ENCODE data around the gene GFOD2. TPM values are rescaled to one million over a fixed set of nuclear protein-coding genes. Genes with fewer than 3 reads are reported as not detected.

Gene GFOD2
- total and polyA plus RNA-seq, 2 of the 8 experiments (the other 6 are each of a cell fraction or from before 2014, with no cell fraction given) = 21.4 to 33.2 TPM

DNA sequence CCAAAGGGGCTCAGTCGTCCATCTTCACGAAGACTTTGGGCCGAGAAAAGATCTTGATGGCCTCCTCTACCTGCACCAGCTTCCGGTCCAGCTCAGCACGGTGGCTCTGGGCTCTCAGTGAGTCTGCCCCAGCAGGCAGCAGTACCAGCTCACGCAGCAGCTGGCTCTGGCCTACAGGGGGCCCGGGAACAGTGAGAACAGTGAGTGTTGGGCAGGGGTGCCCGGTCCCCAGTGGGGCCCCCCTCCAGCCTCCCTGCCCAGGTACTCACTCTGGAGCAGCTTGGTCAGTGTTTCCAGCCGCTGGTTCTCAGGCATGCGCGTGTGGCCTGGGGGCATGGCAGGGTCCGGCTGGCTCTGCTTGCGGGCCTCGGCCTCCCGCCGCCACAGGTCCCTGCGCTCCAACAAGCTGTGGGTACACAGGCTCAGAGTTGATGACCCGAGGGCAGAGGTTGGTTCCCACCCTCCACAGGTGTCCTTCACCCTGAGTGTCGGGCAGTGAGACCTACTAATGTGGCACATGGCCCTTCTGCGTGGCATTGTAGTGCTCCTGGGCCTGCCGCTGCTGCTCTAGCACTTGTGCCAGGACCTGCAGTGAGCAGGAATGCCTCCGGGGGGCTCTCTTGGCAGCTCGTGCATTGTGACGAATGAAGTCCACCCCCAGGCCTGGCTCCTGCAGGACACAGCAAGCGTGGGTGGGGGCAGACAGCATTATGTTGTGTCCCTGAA lies 55.8 kb downstream of the GFOD2 start:
- peak in 1 of 2 experiments; percentile 88 for DNase-seq (ENCODE audit: low read depth in 1 of 2, low spot score in 2 of 2)
- 74% methylated on average over 25 of the region's 25 CpGs; no CpG with 5 or more reads in 1 of the 2 experiments for whole genome bisulfite sequencing, 2 experiments (ENCODE audit: extremely low coverage in 1 of 2, insufficient coverage in 1 of 2, insufficient read length in 1 of 2, insufficient replicate concordance in 2 of 2, low coverage in 1 of 2, low lambda C conversion rate in 2 of 2, missing lambda C conversion rate in 1 of 2)
- POLR2A ChIA-PET (ENCODE audit: partially characterized antibody) = interaction anchor here (1.4 to 2.0 kb wide), 5 partner anchors 11 to 221 kb away, joined by 3 to 6 read pairs (median 4); partner anchors contain the start of gene NRN1L
- TF ChIP-seq POLR2AphosphoS5 (IDR thresholded peaks at IDR 0.05; ENCODE audit: low read depth, low read length) (no peak), KDM1A (IDR thresholded peaks at IDR 0.05; ENCODE audit: borderline replicate concordance, low read length) (no peak), ZNF274 (IDR thresholded peaks at IDR 0.05; ENCODE audit: borderline replicate concordance, extremely low read depth, low read length) (no peak), SIN3A (conservative IDR thresholded peaks at IDR 0.05 in 1 of 2, IDR thresholded peaks at IDR 0.05 in 1 of 2; ENCODE audit: low read depth in 1 of 2, low read length in 2 of 2) (0 out of 4 replicates have a peak, but pooled peaks of 1 of the 2 experiments have one; percentile 23), CHD2 (IDR thresholded peaks at IDR 0.05; ENCODE audit: low read length) (no peak), KDM4A (IDR thresholded peaks at IDR 0.05; ENCODE audit: low read depth, low read length, severe bottlenecking) (no peak)
- TF ChIP-seq, protein P1, sequence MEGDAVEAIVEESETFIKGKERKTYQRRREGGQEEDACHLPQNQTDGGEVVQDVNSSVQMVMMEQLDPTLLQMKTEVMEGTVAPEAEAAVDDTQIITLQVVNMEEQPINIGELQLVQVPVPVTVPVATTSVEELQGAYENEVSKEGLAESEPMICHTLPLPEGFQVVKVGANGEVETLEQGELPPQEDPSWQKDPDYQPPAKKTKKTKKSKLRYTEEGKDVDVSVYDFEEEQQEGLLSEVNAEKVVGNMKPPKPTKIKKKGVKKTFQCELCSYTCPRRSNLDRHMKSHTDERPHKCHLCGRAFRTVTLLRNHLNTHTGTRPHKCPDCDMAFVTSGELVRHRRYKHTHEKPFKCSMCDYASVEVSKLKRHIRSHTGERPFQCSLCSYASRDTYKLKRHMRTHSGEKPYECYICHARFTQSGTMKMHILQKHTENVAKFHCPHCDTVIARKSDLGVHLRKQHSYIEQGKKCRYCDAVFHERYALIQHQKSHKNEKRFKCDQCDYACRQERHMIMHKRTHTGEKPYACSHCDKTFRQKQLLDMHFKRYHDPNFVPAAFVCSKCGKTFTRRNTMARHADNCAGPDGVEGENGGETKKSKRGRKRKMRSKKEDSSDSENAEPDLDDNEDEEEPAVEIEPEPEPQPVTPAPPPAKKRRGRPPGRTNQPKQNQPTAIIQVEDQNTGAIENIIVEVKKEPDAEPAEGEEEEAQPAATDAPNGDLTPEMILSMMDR (IDR thresholded peaks at IDR 0.05; ENCODE audit: control extremely low read depth in 1 of 3, insufficient read depth in 1 of 3, low read depth in 1 of 3, low read length in 3 of 3) = peak in 2 of 3 experiments; percentile 71 to 74; a peak in 3 of 4 replicates
- TF ChIP-seq, protein P2, sequence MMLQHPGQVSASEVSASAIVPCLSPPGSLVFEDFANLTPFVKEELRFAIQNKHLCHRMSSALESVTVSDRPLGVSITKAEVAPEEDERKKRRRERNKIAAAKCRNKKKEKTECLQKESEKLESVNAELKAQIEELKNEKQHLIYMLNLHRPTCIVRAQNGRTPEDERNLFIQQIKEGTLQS (IDR thresholded peaks at IDR 0.05; ENCODE audit: insufficient read depth, low read depth, low read length) = no peak

More for the DNA sequence above, 55.8 kb downstream of the GFOD2 start:
- Histone ChIP-seq H3K18ac (ENCODE audit: extremely low read depth, low read length) (no peak overlapping the region), H3K9me3 (ENCODE audit: insufficient read depth in 2 of 2, low read depth in 1 of 2, low read length in 1 of 2) (no peaks in the 10 kb centered on the region), H2BK120ac (replicated peaks; ENCODE audit: low read depth, low read length) (no peak overlapping the region), H3K36me3 (ENCODE audit: control insufficient read depth in 2 of 4, insufficient read depth in 4 of 4, low read length in 3 of 4) (no peaks in the 10 kb centered on the region), H3K4me3 (ENCODE audit: extremely low read depth in 1 of 4, insufficient read depth in 2 of 4, low read depth in 3 of 4, low read length in 4 of 4) (no peak overlapping the region), H3K23me2 (ENCODE audit: low read depth, low read length) (peaks cover 27% of the 10 kb centered on the region), H4K8ac (ENCODE audit: extremely low read depth, insufficient read depth, low read length) (no peak overlapping the region; the same call in 1 of the 2 replicates), H2BK12ac (ENCODE audit: low read depth, low read length) (peak overlapping the region; percentile 80; the same call in 1 of the 2 replicates), H3K9ac (replicated peaks in 1 of 4; ENCODE audit: extremely low read depth in 1 of 4, low read depth in 3 of 4, low read length in 3 of 4) (no peak overlapping the region), H4K5ac (ENCODE audit: insufficient read length, low read depth, low read length) (no peak overlapping the region), H3K27me3 (replicated peaks in 1 of 4; ENCODE audit: control insufficient read depth in 3 of 4, extremely low read depth in 1 of 4, insufficient read depth in 3 of 4, low read length in 3 of 4) (peaks cover 0 to 3% (median under 1%) of the 10 kb centered on the region in 4 experiments; a peak in 2 of 7 replicates), H2BK20ac (ENCODE audit: low read length) (no peak overlapping the region), H3K56ac (replicated peaks; ENCODE audit: insufficient read length, low read depth, low read length) (no peak overlapping the region), H3K14ac (ENCODE audit: insufficient read length) (no peak overlapping the region), H4K91ac (replicated peaks; ENCODE audit: insufficient read length, low read length) (no peak overlapping the region), H3K23ac (ENCODE audit: insufficient read length) (no peak overlapping the region), H4K20me1 (replicated peaks in 1 of 2; ENCODE audit: control insufficient read depth in 1 of 2, insufficient read depth in 2 of 2, low read length in 2 of 2) (peaks cover 5 to 8% of the 10 kb centered on the region in 2 experiments), H2BK15ac (ENCODE audit: low read length) (no peak overlapping the region), H2AFZ (ENCODE audit: low read length) (no peak overlapping the region), H3K27ac (ENCODE audit: low read depth, low read length) (no peak overlapping the region), H3K4ac (replicated peaks; ENCODE audit: insufficient read length, low read depth, low read length) (no peak overlapping the region), H3K4me2 (ENCODE audit: insufficient read depth in 1 of 2, low read depth in 2 of 2, low read length in 2 of 2) (no peak overlapping the region), H3K4me1 (replicated peaks in 1 of 4; ENCODE audit: control insufficient read depth in 3 of 4, insufficient read depth in 4 of 4, low read length in 3 of 4) (peaks cover 0 to 33% (median 20%) of the 10 kb centered on the region in 4 experiments; a peak in 5 of 7 replicates), H2BK5ac (ENCODE audit: low read depth, low read length) (no peak overlapping the region), H2AK5ac (ENCODE audit: low read depth, low read length) (no peak overlapping the region), H3K79me2 (ENCODE audit: control insufficient read depth in 1 of 2, insufficient read depth in 2 of 2, low read length in 2 of 2) (no peaks in the 10 kb centered on the region), H3K79me1 (ENCODE audit: low read depth, low read length) (no peaks in the 10 kb centered on the region)
- FAIRE-seq = no peak
- CTCF ChIA-PET (ENCODE audit: partially characterized antibody) = interaction anchor here (0.5 to 13.7 kb wide), 58 partner anchors 11 to 431 kb away, joined by 3 to 202 read pairs (median 4); partner anchors contain the start of genes ATP6V0D1, CARMIL2, CTCF and NRN1L

Data from H1 (cell line).